ENCODE data around the gene CAMKMT. TPM values are rescaled to one million over a fixed set of nuclear protein-coding genes. Genes with fewer than 3 reads are reported as not detected.

Gene CAMKMT
- total RNA-seq, 2 experiments from 2014 or later: 25.7 to 27.4 TPM

GRCh38 chr2:44433895-44434294 is 72.1 kb downstream of the CAMKMT start:
- POLR2A ChIA-PET: interaction anchor here (0.7 kb wide), 1 partner anchor 316 kb away, joined by 3 read pairs; no protein-coding TSS in a partner anchor

GRCh38 chr2:44441200-44441599 is 79.5 kb downstream of the CAMKMT start:
- ChIA-PET POLR2A (interaction anchor here (0.6 kb wide), 1 partner anchor 1519 kb away, joined by 3 read pairs; no protein-coding TSS in a partner anchor), CTCF (ENCODE audit: unreplicated experiment) (no interaction called here)
- no peak overlapping the region for H3K4me3 ChIP-seq (ENCODE audit: low read depth, low read length, poor library complexity, severe bottlenecking)
- H3K9me2 ChIP-seq (ENCODE audit: insufficient read depth, low read length): no peaks in the 10 kb centered on the region
- no peak overlapping the region for H3K27ac ChIP-seq (ENCODE audit: low read depth, low read length, poor library complexity, severe bottlenecking)
- DNase-seq (ENCODE audit: low spot score): no peak
- BruUV-seq (replicated peaks): no TSS peak
- intact Hi-C loops (cut with micrococcal nuclease; ENCODE audit: unreplicated experiment): no loop called here
- TF ChIP-seq CTCF (conservative IDR thresholded peaks at IDR 0.05; ENCODE audit: low read length): no peak
- no peaks in the 10 kb centered on the region for H3K36me3 ChIP-seq (ENCODE audit: insufficient read depth, low read length)
- H2AFZ ChIP-seq (ENCODE audit: low read length): no peak overlapping the region
- no peaks in the 10 kb centered on the region for H3K4me1 ChIP-seq (ENCODE audit: insufficient read depth, low read length, poor library complexity, severe bottlenecking)
- H3K9me3 ChIP-seq (ENCODE audit: low read length): no peaks in the 10 kb centered on the region
- no peak overlapping the region for H3K4me2 ChIP-seq (ENCODE audit: low read length)
- H3K79me2 ChIP-seq (ENCODE audit: insufficient read depth, low read depth, low read length): no peaks in the 10 kb centered on the region
- H4K20me1 ChIP-seq (ENCODE audit: insufficient read depth, low read length): no peaks in the 10 kb centered on the region

More at GRCh38 chr2:44433895-44434294, 72.1 kb downstream of the CAMKMT start:
- no peak for DNase-seq (ENCODE audit: low spot score)
- H3K9me2 ChIP-seq (ENCODE audit: insufficient read depth, low read length): no peaks in the 10 kb centered on the region
- CTCF ChIA-PET (ENCODE audit: unreplicated experiment): no interaction called here
- H3K36me3 ChIP-seq (ENCODE audit: insufficient read depth, low read length): no peaks in the 10 kb centered on the region
- H4K20me1 ChIP-seq (ENCODE audit: insufficient read depth, low read length): no peaks in the 10 kb centered on the region
- no peaks in the 10 kb centered on the region for H3K4me1 ChIP-seq (ENCODE audit: insufficient read depth, low read length, poor library complexity, severe bottlenecking)
- no peak for TF ChIP-seq CTCF (conservative IDR thresholded peaks at IDR 0.05; ENCODE audit: low read length)
- no peak for TF ChIP-seq EZH2phosphoT487 (IDR thresholded peaks at IDR 0.05; ENCODE audit: borderline replicate concordance, low read depth, low read length)
- H3K79me2 ChIP-seq (ENCODE audit: insufficient read depth, low read depth, low read length): no peaks in the 10 kb centered on the region
- H3K27ac ChIP-seq (ENCODE audit: low read depth, low read length, poor library complexity, severe bottlenecking): no peak overlapping the region
- intact Hi-C loops (cut with micrococcal nuclease; ENCODE audit: unreplicated experiment): no loop called here
- BruUV-seq (replicated peaks): no TSS peak
- no peaks in the 10 kb centered on the region for H3K9me3 ChIP-seq (ENCODE audit: low read length)
- H2AFZ ChIP-seq (ENCODE audit: low read length): no peak overlapping the region
- no peak overlapping the region for H3K4me3 ChIP-seq (ENCODE audit: low read depth, low read length, poor library complexity, severe bottlenecking)
- H3K4me2 ChIP-seq (ENCODE audit: low read length): no peak overlapping the region

GRCh38 chr2:44442019-44442418 is 80.3 kb downstream of the CAMKMT start:
- no peak overlapping the region for H3K27ac ChIP-seq (ENCODE audit: low read depth, low read length, poor library complexity, severe bottlenecking)
- TF ChIP-seq CTCF (conservative IDR thresholded peaks at IDR 0.05; ENCODE audit: low read length) (no peak), EZH2phosphoT487 (IDR thresholded peaks at IDR 0.05; ENCODE audit: borderline replicate concordance, low read depth, low read length) (no peak)
- BruUV-seq (replicated peaks): no TSS peak
- ChIA-PET POLR2A (no interaction called here), CTCF (ENCODE audit: unreplicated experiment) (no interaction called here)
- no peak overlapping the region for H2AFZ ChIP-seq (ENCODE audit: low read length)
- DNase-seq (ENCODE audit: low spot score): no peak
- H3K4me3 ChIP-seq (ENCODE audit: low read depth, low read length, poor library complexity, severe bottlenecking): no peak overlapping the region
- no peaks in the 10 kb centered on the region for H3K36me3 ChIP-seq (ENCODE audit: insufficient read depth, low read length)
- H3K9me3 ChIP-seq (ENCODE audit: low read length): no peaks in the 10 kb centered on the region
- H3K79me2 ChIP-seq (ENCODE audit: insufficient read depth, low read depth, low read length): no peaks in the 10 kb centered on the region
- intact Hi-C loops (cut with micrococcal nuclease; ENCODE audit: unreplicated experiment): no loop called here
- H3K4me2 ChIP-seq (ENCODE audit: low read length): no peak overlapping the region
- no peaks in the 10 kb centered on the region for H3K9me2 ChIP-seq (ENCODE audit: insufficient read depth, low read length)
- no peaks in the 10 kb centered on the region for H3K4me1 ChIP-seq (ENCODE audit: insufficient read depth, low read length, poor library complexity, severe bottlenecking)
- no peaks in the 10 kb centered on the region for H4K20me1 ChIP-seq (ENCODE audit: insufficient read depth, low read length)
